ENCODE results near the gene OSGIN1.
A peak's percentile ranks its signal among the peaks of the same experiment; 100 is the strongest.
"Not testable (repeated sequence)": the region's sequence is repeated elsewhere in the genome, so short reads cannot be mapped to it uniquely, and the experiment has no call there.

OSGIN1 gene

GRCh38 chr16:83926726-83927397, 26.2 kb upstream of the OSGIN1 start:
- peak; percentile 75 to 80 for DNase-seq

- DNase-seq: no peak
Measured at GRCh38 chr16:83928341-83929055, 24.5 kb upstream of the OSGIN1 start.

GRCh38 chr16:83929811-83930555, 23.1 kb upstream of the OSGIN1 start:
- no peak for DNase-seq

- DNase-seq: no peak
Measured at GRCh38 chr16:83930730-83931500, 22.1 kb upstream of the OSGIN1 start.

GRCh38 chr16:83931556-83931955, 21.5 kb upstream of the OSGIN1 start:
- no peak for DNase-seq

GRCh38 chr16:83932304-83932703, 20.7 kb upstream of the OSGIN1 start:
- DNase-seq: no peak

- DNase-seq: no peak
Measured at GRCh38 chr16:83932955-83933673, 19.9 kb upstream of the OSGIN1 start.

GRCh38 chr16:83933885-83934683, 19.0 kb upstream of the OSGIN1 start:
- DNase-seq: no peak

- DNase-seq: no peak
Measured at GRCh38 chr16:83934684-83934977, 18.4 kb upstream of the OSGIN1 start.

- DNase-seq: no peak
Measured at GRCh38 chr16:83935005-83935857, 17.8 kb upstream of the OSGIN1 start.

GRCh38 chr16:83935858-83936255, 17.2 kb upstream of the OSGIN1 start:
- DNase-seq: no peak

- DNase-seq: no peak
Measured at GRCh38 chr16:83936581-83937165, 16.4 kb upstream of the OSGIN1 start.

GRCh38 chr16:83937267-83937666, 15.8 kb upstream of the OSGIN1 start:
- no peak for DNase-seq

GRCh38 chr16:83937922-83938885, 14.8 kb upstream of the OSGIN1 start:
- no peak for DNase-seq

GRCh38 chr16:83939266-83939855, 13.7 kb upstream of the OSGIN1 start:
- DNase-seq: no peak

GRCh38 chr16:83940119-83940518, 12.9 kb upstream of the OSGIN1 start:
- DNase-seq: no peak

GRCh38 chr16:83940630-83941378, 12.2 kb upstream of the OSGIN1 start:
- no peak for DNase-seq

GRCh38 chr16:83941546-83941945, 11.5 kb upstream of the OSGIN1 start:
- DNase-seq: not testable (repeated sequence)
